Neural cell (in vitro differentiated cells): ENCODE data around the gene TMEM117. TPM values are rescaled to one million over a fixed set of nuclear protein-coding genes. Genes with fewer than 3 reads are reported as not detected.
A peak's percentile ranks its signal among the peaks of the same experiment; 100 is the strongest.

Experiments used
- H2AFZ ChIP-seq: fragments of 200-600, 300-800 bp; sonication (generic), shearing (Covaris generic); 2 replicates; pipeline ENCODE4 v1.6.0; 2014; ENCODE audit warnings: low read depth, mild to moderate bottlenecking, antibody characterized with exemption, low read length, moderate library complexity
- H3F3A ChIP-seq: fragments of 200-600 bp; shearing (Covaris generic); 2 replicates; pipeline ENCODE4 v1.6.1; 2016; ENCODE audit warnings: mild to moderate bottlenecking, moderate library complexity, mixed read lengths, antibody characterized with exemption, low read length; ENCODE audit not compliant: insufficient read depth, poor library complexity, severe bottlenecking
- H3K27ac ChIP-seq: fragments of 200-600, 300-800 bp; sonication (generic), shearing (Covaris generic); 2 replicates; pipeline ENCODE4 v1.5.1; 2014; ENCODE audit warnings: mild to moderate bottlenecking, low read length, moderate library complexity
- H3K27me3 ChIP-seq: fragments of 300-800, 200-600 bp; sonication (generic), shearing (Covaris generic); 2 replicates; pipeline ENCODE4 v1.6.0; 2014; ENCODE audit warnings: mild to moderate bottlenecking, low read depth, low read length, moderate library complexity; ENCODE audit not compliant: insufficient read depth
- H3K36me3 ChIP-seq: fragments of 300-800, 200-600 bp; sonication (generic), shearing (Covaris generic); 2 replicates; pipeline ENCODE4 v1.5.1; 2014; ENCODE audit warnings: mild to moderate bottlenecking, antibody characterized with exemption, low read length, moderate library complexity; ENCODE audit not compliant: insufficient read depth
- H3K4me2 ChIP-seq: fragments of 300-800, 200-600 bp; sonication (generic), shearing (Covaris generic); 2 replicates; pipeline ENCODE4 v1.6.0; 2014; ENCODE audit warnings: mild to moderate bottlenecking, low read length
- H3K4me3 ChIP-seq: fragments of 300-800, 200-600 bp; sonication (generic), shearing (Covaris generic); 2 replicates; pipeline ENCODE4 v1.5.1; 2014; ENCODE audit warnings: mild to moderate bottlenecking, low read length, moderate library complexity
- H3K79me2 ChIP-seq: fragments of 200-600 bp; shearing (Covaris generic); replicated peaks from 2 replicates; pipeline ENCODE4 v1.6.0; 2014; ENCODE audit warnings: mild to moderate bottlenecking, low read length, moderate library complexity; ENCODE audit not compliant: insufficient read depth
- H3K9ac ChIP-seq: fragments of 300-800, 200-600 bp; sonication (generic), shearing (Covaris generic); 2 replicates; pipeline ENCODE4 v1.6.1; 2016; ENCODE audit warnings: mild to moderate bottlenecking, low read length, mixed read lengths
- H3K9me2 ChIP-seq: fragments of 200-600 bp; shearing (Covaris generic); 2 replicates; pipeline ENCODE4 v1.6.1; 2016; ENCODE audit warnings: mild to moderate bottlenecking, low read length, mixed read lengths; ENCODE audit not compliant: insufficient read depth
- H3K9me3 ChIP-seq: fragments of 200-600, 300-800 bp; sonication (generic), shearing (Covaris generic); 2 replicates; pipeline ENCODE4 v1.6.1; 2016; ENCODE audit warnings: mild to moderate bottlenecking, mixed run types, low read length, moderate library complexity, mixed read lengths
- H4K20me1 ChIP-seq: fragments of 200-600 bp; shearing (Covaris generic); 2 replicates; pipeline ENCODE4 v1.6.1; 2016; ENCODE audit warnings: mild to moderate bottlenecking, mixed run types; ENCODE audit not compliant: insufficient read depth
- EP300 ChIP-seq: fragments of 450-650 bp; conservative IDR thresholded peaks from 2 replicates; pipeline ENCODE4 v1.6.1; 2014; ENCODE audit warnings: antibody characterized with exemption, mild to moderate bottlenecking, moderate library complexity; ENCODE audit not compliant: poor library complexity, severe bottlenecking
- EZH2 ChIP-seq: fragments of 200-600, 300-800 bp; shearing (Covaris generic), sonication (generic); IDR thresholded peaks from 2 replicates; pipeline ENCODE4 v1.6.1; 2014; ENCODE audit warnings: antibody characterized with exemption, low read length, borderline replicate concordance, mild to moderate bottlenecking; ENCODE audit not compliant: insufficient read depth, poor library complexity, severe bottlenecking
- MXI1 ChIP-seq: fragments of 450-650 bp; conservative IDR thresholded peaks from 2 replicates; pipeline ENCODE4 v1.6.1; 2014; ENCODE audit warnings: antibody characterized with exemption, mild to moderate bottlenecking; ENCODE audit not compliant: poor library complexity, severe bottlenecking
- POLR2AphosphoS5 ChIP-seq: IDR thresholded peaks from 2 replicates; pipeline ENCODE4 v1.6.1; 2012
- RAD21 ChIP-seq: fragments of 450-650 bp; conservative IDR thresholded peaks from 2 replicates; pipeline ENCODE4 v1.6.1; 2014; ENCODE audit warnings: antibody characterized with exemption, mild to moderate bottlenecking, moderate library complexity
- SMC3 ChIP-seq: fragments of 450-650 bp; conservative IDR thresholded peaks from 2 replicates; pipeline ENCODE4 v1.6.1; 2014; ENCODE audit warnings: antibody characterized with exemption, mild to moderate bottlenecking, moderate library complexity; ENCODE audit not compliant: poor library complexity
- TAF1 ChIP-seq: IDR thresholded peaks from 2 replicates; pipeline ENCODE4 v1.6.1; 2012; ENCODE audit warnings: low read depth
- polyA plus RNA-seq: library from polyadenylated mRNA; depleted of rRNA; stranded (reverse); fragments of >200 nt; gene quantifications from 2 replicates; pipeline ENCODE4 v1.2.3, GENCODE V29; 2014
- TF ChIP-seq, protein P1 (sequence below): fragments of 450-650 bp; IDR thresholded peaks from 2 replicates; pipeline ENCODE4 v1.5.1; 2014; ENCODE audit warnings: antibody characterized with exemption, mild to moderate bottlenecking, moderate library complexity; ENCODE audit not compliant: poor library complexity, severe bottlenecking
- TF ChIP-seq, protein P2 (sequence below): IDR thresholded peaks from 2 replicates; pipeline ENCODE4 v1.6.1; 2012; ENCODE audit warnings: borderline replicate concordance

Gene TMEM117
- polyA plus RNA-seq, 1 donor from 2014 or later = 5.3 TPM

- H3K9me3 ChIP-seq = no peaks in the 10 kb centered on the region
- H3K4me2 ChIP-seq = peak within 1 kb of the TSS; percentile 88
- H3K36me3 ChIP-seq = no peaks in the 10 kb centered on the region
- H3K27ac ChIP-seq = peak within 1 kb of the TSS; percentile 93
- H2AFZ ChIP-seq = peak within 1 kb of the TSS; percentile 89
- H3K4me3 ChIP-seq = peak within 1 kb of the TSS; percentile 76
- no peaks in the 10 kb centered on the region for H3F3A ChIP-seq
- H3K27me3 ChIP-seq = no peaks in the 10 kb centered on the region
- TF ChIP-seq, protein P1, sequence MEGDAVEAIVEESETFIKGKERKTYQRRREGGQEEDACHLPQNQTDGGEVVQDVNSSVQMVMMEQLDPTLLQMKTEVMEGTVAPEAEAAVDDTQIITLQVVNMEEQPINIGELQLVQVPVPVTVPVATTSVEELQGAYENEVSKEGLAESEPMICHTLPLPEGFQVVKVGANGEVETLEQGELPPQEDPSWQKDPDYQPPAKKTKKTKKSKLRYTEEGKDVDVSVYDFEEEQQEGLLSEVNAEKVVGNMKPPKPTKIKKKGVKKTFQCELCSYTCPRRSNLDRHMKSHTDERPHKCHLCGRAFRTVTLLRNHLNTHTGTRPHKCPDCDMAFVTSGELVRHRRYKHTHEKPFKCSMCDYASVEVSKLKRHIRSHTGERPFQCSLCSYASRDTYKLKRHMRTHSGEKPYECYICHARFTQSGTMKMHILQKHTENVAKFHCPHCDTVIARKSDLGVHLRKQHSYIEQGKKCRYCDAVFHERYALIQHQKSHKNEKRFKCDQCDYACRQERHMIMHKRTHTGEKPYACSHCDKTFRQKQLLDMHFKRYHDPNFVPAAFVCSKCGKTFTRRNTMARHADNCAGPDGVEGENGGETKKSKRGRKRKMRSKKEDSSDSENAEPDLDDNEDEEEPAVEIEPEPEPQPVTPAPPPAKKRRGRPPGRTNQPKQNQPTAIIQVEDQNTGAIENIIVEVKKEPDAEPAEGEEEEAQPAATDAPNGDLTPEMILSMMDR = peak; percentile 66
- peak; percentile 39 for TF ChIP-seq RAD21
- TF ChIP-seq EP300 = peak; percentile 71
- TF ChIP-seq SMC3 = peak; percentile 50
- TF ChIP-seq, protein P2, sequence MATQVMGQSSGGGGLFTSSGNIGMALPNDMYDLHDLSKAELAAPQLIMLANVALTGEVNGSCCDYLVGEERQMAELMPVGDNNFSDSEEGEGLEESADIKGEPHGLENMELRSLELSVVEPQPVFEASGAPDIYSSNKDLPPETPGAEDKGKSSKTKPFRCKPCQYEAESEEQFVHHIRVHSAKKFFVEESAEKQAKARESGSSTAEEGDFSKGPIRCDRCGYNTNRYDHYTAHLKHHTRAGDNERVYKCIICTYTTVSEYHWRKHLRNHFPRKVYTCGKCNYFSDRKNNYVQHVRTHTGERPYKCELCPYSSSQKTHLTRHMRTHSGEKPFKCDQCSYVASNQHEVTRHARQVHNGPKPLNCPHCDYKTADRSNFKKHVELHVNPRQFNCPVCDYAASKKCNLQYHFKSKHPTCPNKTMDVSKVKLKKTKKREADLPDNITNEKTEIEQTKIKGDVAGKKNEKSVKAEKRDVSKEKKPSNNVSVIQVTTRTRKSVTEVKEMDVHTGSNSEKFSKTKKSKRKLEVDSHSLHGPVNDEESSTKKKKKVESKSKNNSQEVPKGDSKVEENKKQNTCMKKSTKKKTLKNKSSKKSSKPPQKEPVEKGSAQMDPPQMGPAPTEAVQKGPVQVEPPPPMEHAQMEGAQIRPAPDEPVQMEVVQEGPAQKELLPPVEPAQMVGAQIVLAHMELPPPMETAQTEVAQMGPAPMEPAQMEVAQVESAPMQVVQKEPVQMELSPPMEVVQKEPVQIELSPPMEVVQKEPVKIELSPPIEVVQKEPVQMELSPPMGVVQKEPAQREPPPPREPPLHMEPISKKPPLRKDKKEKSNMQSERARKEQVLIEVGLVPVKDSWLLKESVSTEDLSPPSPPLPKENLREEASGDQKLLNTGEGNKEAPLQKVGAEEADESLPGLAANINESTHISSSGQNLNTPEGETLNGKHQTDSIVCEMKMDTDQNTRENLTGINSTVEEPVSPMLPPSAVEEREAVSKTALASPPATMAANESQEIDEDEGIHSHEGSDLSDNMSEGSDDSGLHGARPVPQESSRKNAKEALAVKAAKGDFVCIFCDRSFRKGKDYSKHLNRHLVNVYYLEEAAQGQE = peak; percentile 47
- no peak for TF ChIP-seq EZH2
- peak; percentile 14 for TF ChIP-seq TAF1
- peak; percentile 84 for TF ChIP-seq POLR2AphosphoS5
- peak; percentile 70 for TF ChIP-seq MXI1
- peak within 1 kb of the TSS; percentile 90 for H3K9ac ChIP-seq
- H3K9me2 ChIP-seq = no peaks in the 10 kb centered on the region
- peaks cover 26% of the 10 kb centered on the region for H3K79me2 ChIP-seq
- no peaks in the 10 kb centered on the region for H4K20me1 ChIP-seq
Measured at GRCh38 chr12:43805860-43806736, 29.8 kb upstream of the TMEM117 start, which contains the start of gene TWF1. TSS of gene TWF1 (minus strand) at chr12:43806317. CDS start at chr12:43806245, 72 bp downstream.

GRCh38 chr12:43806737-43807072 lies 29.2 kb upstream of the TMEM117 start:
- Histone ChIP-seq H3K36me3 (no peaks in the 10 kb centered on the region), H3K79me2 (peaks cover 26% of the 10 kb centered on the region), H3K4me3 (peak overlapping the region; percentile 76), H4K20me1 (no peaks in the 10 kb centered on the region), H3K27me3 (no peaks in the 10 kb centered on the region), H3F3A (no peaks in the 10 kb centered on the region), H3K9me2 (no peaks in the 10 kb centered on the region), H3K4me2 (peak overlapping the region; percentile 83), H3K9ac (peak overlapping the region; percentile 90), H3K27ac (peak overlapping the region; percentile 93), H2AFZ (peak overlapping the region; percentile 89), H3K9me3 (no peaks in the 10 kb centered on the region)
- TF ChIP-seq SMC3 (no peak), EP300 (no peak), EZH2 (no peak), MXI1 (no peak), TAF1 (no peak), POLR2AphosphoS5 (no peak)
- TF ChIP-seq, protein P1 = no peak
- TF ChIP-seq, protein P2 = no peak
